Liver (tissue), 9 donors: ENCODE results near the gene SMYD3. TPM values are rescaled to one million over a fixed set of nuclear protein-coding genes. Genes with fewer than 3 reads are reported as not detected.

ENCODE experiments used
- DNase-seq: peaks from one replicate; pipeline ENCODE4 v3.0.0-alpha.2; 2017; ENCODE audit warnings: low spot score
- H3K27ac ChIP-seq, 2 donors: one replicate each; pipeline ENCODE4 v1.7.0; 2013; ENCODE audit warnings: inconsistent platforms in 2 of 2, low read length in 2 of 2, control low read depth in 1 of 2, low read depth in 1 of 2, mild to moderate bottlenecking in 1 of 2
- H3K27me3 ChIP-seq, 4 donors: one replicate each; pipeline versions ENCODE4 v1.6.1 to v1.7.0; 2013; ENCODE audit warnings: low read length in 3 of 4, inconsistent platforms in 1 of 4, mild to moderate bottlenecking in 1 of 4, moderate library complexity in 1 of 4; ENCODE audit not compliant: control insufficient read depth in 4 of 4, insufficient read depth in 4 of 4
- H3K36me3 ChIP-seq, 4 donors: one replicate each; pipeline versions ENCODE4 v1.6.1 to v1.7.0; 2013; ENCODE audit warnings: low read length in 3 of 4, mild to moderate bottlenecking in 3 of 4, low read depth in 1 of 4, moderate library complexity in 1 of 4; ENCODE audit not compliant: control insufficient read depth in 4 of 4, insufficient read depth in 3 of 4
- H3K4me1 ChIP-seq, 4 donors: one replicate each; pipeline versions ENCODE4 v1.6.1 to v1.7.0; 2013; ENCODE audit warnings: low read length in 3 of 4, mild to moderate bottlenecking in 3 of 4, moderate library complexity in 1 of 4; ENCODE audit not compliant: control insufficient read depth in 4 of 4, insufficient read depth in 4 of 4
- H3K4me3 ChIP-seq, 3 donors: one replicate each; pipeline versions ENCODE4 v1.6.1 to v1.7.0; 2013; ENCODE audit warnings: low read length in 3 of 3, control low read depth in 1 of 3, low read depth in 1 of 3, mild to moderate bottlenecking in 1 of 3
- H3K9ac ChIP-seq, 2 donors: one replicate each; pipeline ENCODE4 v1.7.0; 2013; ENCODE audit warnings: low read length in 2 of 2, mild to moderate bottlenecking in 2 of 2, moderate library complexity in 2 of 2, control low read depth in 1 of 2, low read depth in 1 of 2
- H3K9me3 ChIP-seq, 4 donors: one replicate each; pipeline versions ENCODE4 v1.6.1 to v1.7.0; 2013; ENCODE audit warnings: low read length in 3 of 4; ENCODE audit not compliant: control insufficient read depth in 4 of 4
- ATF3 ChIP-seq: IDR thresholded peaks from 2 replicates; pipeline ENCODE4 v1.6.1; 2016; ENCODE audit warnings: antibody characterized with exemption
- CTCF ChIP-seq: fragments of 150-350 bp; IDR thresholded peaks from 2 replicates; pipeline ENCODE4 v1.5.1; 2017; ENCODE audit warnings: improper control_type of control experiment, low read depth, low read length; ENCODE audit not compliant: missing input control
- EGR1 ChIP-seq, 2 donors: IDR thresholded peaks; 2 replicates each; pipeline ENCODE4 v1.6.1; 2016 to 2018; ENCODE audit warnings: antibody characterized with exemption in 2 of 2, low read depth in 2 of 2
- FOXA1 ChIP-seq: IDR thresholded peaks from 2 replicates; pipeline ENCODE4 v1.6.1; 2016; ENCODE audit warnings: antibody characterized with exemption
- FOXA2 ChIP-seq: IDR thresholded peaks from 2 replicates; pipeline ENCODE4 v1.6.1; 2016; ENCODE audit warnings: antibody characterized with exemption
- GABPA ChIP-seq, 2 donors: IDR thresholded peaks in 1 of 2; conservative IDR thresholded peaks in 1 of 2; 2 replicates each; pipeline ENCODE4 v1.6.1; 2016; ENCODE audit warnings: antibody characterized with exemption in 2 of 2, mild to moderate bottlenecking in 1 of 2, moderate library complexity in 1 of 2
- HNF4A ChIP-seq, 2 donors: conservative IDR thresholded peaks; 2 replicates each; pipeline ENCODE4 v1.6.1; 2016; ENCODE audit warnings: antibody characterized with exemption in 2 of 2, mild to moderate bottlenecking in 2 of 2
- HNF4G ChIP-seq: IDR thresholded peaks from 2 replicates; pipeline ENCODE4 v1.6.1; 2016; ENCODE audit warnings: antibody characterized with exemption
- JUND ChIP-seq, 2 donors: IDR thresholded peaks; 2 replicates each; pipeline ENCODE4 v1.6.1; 2016; ENCODE audit warnings: antibody characterized with exemption in 2 of 2
- NR2F2 ChIP-seq: IDR thresholded peaks from 2 replicates; pipeline ENCODE4 v1.6.1; 2016; ENCODE audit warnings: antibody characterized with exemption
- RAD21 ChIP-seq, 2 donors: IDR thresholded peaks; 2 replicates each; pipeline ENCODE4 v1.6.1; 2016; ENCODE audit warnings: antibody characterized with exemption in 2 of 2, mild to moderate bottlenecking in 2 of 2
- REST ChIP-seq: IDR thresholded peaks from 2 replicates; pipeline ENCODE4 v1.6.1; 2016; ENCODE audit warnings: antibody characterized with exemption, mild to moderate bottlenecking
- RXRA ChIP-seq, 2 donors: IDR thresholded peaks; 2 replicates each; pipeline ENCODE4 v1.6.1; 2017 to 2018; ENCODE audit warnings: antibody characterized with exemption in 2 of 2, mild to moderate bottlenecking in 1 of 2
- SP1 ChIP-seq: IDR thresholded peaks from 2 replicates; pipeline ENCODE4 v1.6.1; 2018; ENCODE audit warnings: antibody characterized with exemption, mild to moderate bottlenecking
- TAF1 ChIP-seq: conservative IDR thresholded peaks from 2 replicates; pipeline ENCODE4 v1.6.1; 2016; ENCODE audit warnings: antibody characterized with exemption, mild to moderate bottlenecking
- YY1 ChIP-seq: IDR thresholded peaks from 2 replicates; pipeline ENCODE4 v1.6.1; 2016; ENCODE audit warnings: antibody characterized with exemption, mild to moderate bottlenecking
- ZBTB33 ChIP-seq: IDR thresholded peaks from 2 replicates; pipeline ENCODE4 v1.6.1; 2016; ENCODE audit warnings: antibody characterized with exemption
- WGBS: extraction: QIAGEN DNeasy Blood & Tissue Kit; methylation state at CpG from one replicate; pipeline ENCODE4 v1.1.7; 2013; 5-methylcytosine and 5-hydroxymethylcytosine counted together
- polyA plus RNA-seq, 2 donors: library from polyadenylated mRNA; stranded (reverse) in 1 of 2; unstranded in 1 of 2; fragments of 200-250 nt in 1 of 2; fragments of >200 nt in 1 of 2; fragmentation: Nextera tagmentation in 1 of 2; extraction: Ambion mirVana in 1 of 2; gene quantifications; one replicate each; pipeline versions ENCODE4 v1.2.1 to v1.2.3, GENCODE V29; 2013 to 2015
- total RNA-seq, 2 donors: library from RNA; depleted of rRNA; stranded (reverse); fragments of >200 nt; gene quantifications; one replicate each; pipeline ENCODE4 v1.2.3, GENCODE V29; 2014
- donor health status: healthy.
- donor health status: healthy.
- donor health status: healthy.
- donor health status: healthy.
- donor health status: healthy.

Gene SMYD3
- total and polyA plus RNA-seq, 4 donors: 3.1 to 9.1 (median 8.0) TPM

GRCh38 chr1:246261639-246262038, 245.4 kb downstream of the SMYD3 start:
- 88% methylated on average over 3 of the region's 3 CpGs for WGBS

More at GRCh38 chr1:246261639-246262038, 245.4 kb downstream of the SMYD3 start:
- Histone ChIP-seq H3K4me3 (no peak overlapping the region), H3K4me1 (no peaks in the 10 kb centered on the region), H3K9ac (no peak overlapping the region), H3K27ac (no peak overlapping the region), H3K9me3 (peaks cover 0 to 5% (median 1%) of the 10 kb centered on the region in 4 donors), H3K36me3 (no peaks in the 10 kb centered on the region), H3K27me3 (no peaks in the 10 kb centered on the region)
- no peak for DNase-seq
- TF ChIP-seq RAD21 (IDR thresholded peaks at IDR 0.05) (no peak), REST (no peak), GABPA (IDR thresholded peaks at IDR 0.05 in 1 of 2, conservative IDR thresholded peaks at IDR 0.05 in 1 of 2) (no peak), ZBTB33 (no peak), CTCF (no peak), HNF4G (no peak), FOXA1 (no peak), NR2F2 (no peak), RXRA (IDR thresholded peaks at IDR 0.05) (no peak), TAF1 (no peak), JUND (IDR thresholded peaks at IDR 0.05) (no peak), SP1 (no peak), ATF3 (no peak), YY1 (no peak), EGR1 (IDR thresholded peaks at IDR 0.05; ENCODE audit: low read depth in 2 of 2) (no peak), HNF4A (conservative IDR thresholded peaks at IDR 0.05) (no peak), FOXA2 (no peak)
